AG04450 (cell line): ENCODE data around the gene CBL. TPM values are rescaled to one million over a fixed set of nuclear protein-coding genes. Genes with fewer than 3 reads are reported as not detected.
A peak's percentile ranks its signal among the peaks of the same experiment; 100 is the strongest.

Source experiments
- CTCF ChIA-PET: fragments of 300-600, 350-600 bp; formaldehyde crosslinking; extraction: SDS; loops from one replicate; lab custom pipeline; 2022; ENCODE audit warnings: antibody characterized with exemption, inconsistent platforms; lab: Charles Lee
- POLR2A ChIA-PET: fragments of 350-600 bp; formaldehyde crosslinking; extraction: SDS; loops from one replicate; lab custom pipeline; 2021; ENCODE audit warnings: antibody characterized with exemption, inconsistent platforms; lab: Yijun Ruan, JAX
- DNase-seq: peaks from one replicate; pipeline ENCODE4 v3.0.0-alpha.2; 2011; ENCODE audit warnings: low read depth, low spot score
- H3K27ac ChIP-seq: one replicate; pipeline ENCODE4 v1.5.1; 2012; ENCODE audit warnings: low read depth, low read length, control low read depth
- H3K27me3 ChIP-seq: one replicate; pipeline ENCODE4 v1.6.0; 2012; ENCODE audit warnings: low read length; ENCODE audit not compliant: control insufficient read depth, insufficient read depth
- H3K4me3 ChIP-seq: 2 replicates; pipeline ENCODE4 v1.5.1; 2011; ENCODE audit warnings: mild to moderate bottlenecking, low read depth, low read length, control low read depth
- H3K9me3 ChIP-seq: 2 replicates; pipeline ENCODE4 v1.5.1; 2012; ENCODE audit warnings: low read length; ENCODE audit not compliant: control insufficient read depth, insufficient read depth
- CTCF ChIP-seq: IDR thresholded peaks from 2 replicates; pipeline ENCODE4 v1.5.1; 2011; ENCODE audit warnings: low read depth, low read length, control low read depth, inconsistent platforms
- polyA plus RNA-seq: library from polyadenylated mRNA; depleted of rRNA; stranded (reverse); fragments of >200 nt; gene quantifications from 2 replicates; pipeline ENCODE4 v1.2.3, GENCODE V29; 2011

The CBL gene
- polyA plus RNA-seq, 1 experiment = 24.3 TPM

GRCh38 chr11:119316729-119317591, 110.8 kb downstream of the CBL start, which contains the start of gene MCAM:
Gene MCAM (minus strand): TSS chr11:119317130. CDS start chr11:119317101, 29 bp downstream.
- no peak for DNase-seq
- POLR2A ChIA-PET = interaction anchor here (0.6 to 2.6 kb wide), 9 partner anchors 9 to 261 kb away, joined by 3 to 32 read pairs (median 4); partner anchors contain the start of genes DPAGT1, HINFP and RNF26
- peak within 1 kb of the TSS; percentile 87 for H3K27ac ChIP-seq
- no peaks in the 10 kb centered on the region for H3K27me3 ChIP-seq
- CTCF ChIA-PET = interaction anchor here (1.3 to 8.8 kb wide), 4 partner anchors 22 to 158 kb away, joined by 4 to 161 read pairs (median 4); partner anchors contain the start of gene C1QTNF5
- H3K9me3 ChIP-seq = no peaks in the 10 kb centered on the region; the same call in 1 of the 2 replicates
- no peak for TF ChIP-seq CTCF
- H3K4me3 ChIP-seq = peak within 1 kb of the TSS; percentile 71

GRCh38 chr11:119317592-119318239, 111.6 kb downstream of the CBL start:
- no peak for TF ChIP-seq CTCF
- CTCF ChIA-PET = interaction anchor here (1.0 to 8.8 kb wide), 5 partner anchors 21 to 157 kb away, joined by 3 to 161 read pairs (median 4); partner anchors contain the start of gene C1QTNF5
- H3K27ac ChIP-seq = peak overlapping the region; percentile 87

GRCh38 chr11:119318240-119319135, 112.3 kb downstream of the CBL start:
- ChIA-PET CTCF (interaction anchor here (1.0 to 8.8 kb wide), 6 partner anchors 21 to 156 kb away, joined by 3 to 161 read pairs (median 4); partner anchors contain the start of gene C1QTNF5), POLR2A (interaction anchor here (1.5 kb wide), 1 partner anchor 19 kb away, joined by 19 read pairs; no protein-coding TSS in a partner anchor)
- no peak for DNase-seq
- no peak for TF ChIP-seq CTCF
- Histone ChIP-seq H3K9me3 (no peaks in the 10 kb centered on the region; the same call in 1 of the 2 replicates), H3K4me3 (no peak overlapping the region), H3K27ac (peak overlapping the region; percentile 87), H3K27me3 (no peaks in the 10 kb centered on the region)

More at GRCh38 chr11:119317592-119318239, 111.6 kb downstream of the CBL start:
- DNase-seq = no peak
- Histone ChIP-seq H3K27me3 (no peaks in the 10 kb centered on the region), H3K9me3 (no peaks in the 10 kb centered on the region; the same call in 1 of the 2 replicates), H3K4me3 (peak overlapping the region; percentile 43)
- POLR2A ChIA-PET = interaction anchor here (0.6 to 2.6 kb wide), 6 partner anchors 9 to 261 kb away, joined by 3 to 32 read pairs (median 4); partner anchors contain the start of genes DPAGT1 and RNF26

- ChIA-PET POLR2A (interaction anchor here (1.5 kb wide), 1 partner anchor 19 kb away, joined by 19 read pairs; no protein-coding TSS in a partner anchor), CTCF (interaction anchor here (1.0 to 8.8 kb wide), 4 partner anchors 20 to 142 kb away, joined by 3 to 161 read pairs (median 3); partner anchors contain the start of gene C1QTNF5)
- no peak for TF ChIP-seq CTCF
Measured at GRCh38 chr11:119319136-119319699, 113.1 kb downstream of the CBL start.

More at GRCh38 chr11:119319136-119319699, 113.1 kb downstream of the CBL start:
- no peak for DNase-seq
- Histone ChIP-seq H3K27ac (peak overlapping the region; percentile 87), H3K4me3 (no peak overlapping the region), H3K27me3 (no peaks in the 10 kb centered on the region), H3K9me3 (no peaks in the 10 kb centered on the region; the same call in 1 of the 2 replicates)
